ENCODE measurements around the gene JCAD.

JCAD gene

DNA sequence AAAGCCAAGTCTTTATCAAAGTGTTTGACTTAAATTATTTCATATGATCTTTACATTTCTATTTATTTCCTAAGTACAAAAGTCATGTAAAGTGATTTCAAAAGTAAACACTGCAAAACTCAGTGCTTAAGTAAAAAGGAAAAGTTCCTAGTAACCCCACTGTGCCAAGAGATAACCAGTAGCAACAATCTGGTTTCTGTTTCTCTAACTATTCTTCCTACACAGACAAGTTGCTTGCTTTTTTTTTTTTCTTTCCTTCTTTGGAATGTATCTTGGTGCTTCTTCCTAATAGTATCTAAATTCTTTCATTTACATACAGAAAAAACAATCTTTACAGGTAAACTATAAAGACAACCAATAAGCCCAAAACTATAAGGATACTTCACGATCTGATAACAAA lies 3.1 kb downstream of the JCAD start:
- DNase-seq (ENCODE audit: low read depth), result no peak
- no peak overlapping the region for H3K4me3 ChIP-seq (ENCODE audit: low read depth, low read length)

DNA sequence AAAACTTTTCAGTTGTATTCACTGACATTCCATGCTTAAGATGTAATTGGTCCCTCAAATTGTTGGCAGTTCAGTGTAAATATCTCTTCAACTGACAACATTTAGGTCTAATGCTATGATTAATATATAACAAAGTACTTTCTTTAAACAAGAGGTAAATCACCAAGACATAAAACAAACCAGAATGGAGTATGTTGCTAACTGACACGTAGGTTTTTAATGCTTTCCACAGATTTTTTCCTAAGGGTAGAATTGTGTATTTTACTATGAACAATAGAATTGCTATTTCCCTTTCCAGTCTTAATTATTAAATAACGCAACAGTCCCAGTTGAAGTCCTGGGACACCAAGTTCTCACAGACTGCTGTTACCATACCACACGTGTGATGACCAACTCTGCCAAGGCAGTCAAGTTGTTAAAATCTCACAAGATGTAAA lies 4.1 kb downstream of the JCAD start:
- no peak for DNase-seq (ENCODE audit: low read depth)
- TF ChIP-seq, protein P1, sequence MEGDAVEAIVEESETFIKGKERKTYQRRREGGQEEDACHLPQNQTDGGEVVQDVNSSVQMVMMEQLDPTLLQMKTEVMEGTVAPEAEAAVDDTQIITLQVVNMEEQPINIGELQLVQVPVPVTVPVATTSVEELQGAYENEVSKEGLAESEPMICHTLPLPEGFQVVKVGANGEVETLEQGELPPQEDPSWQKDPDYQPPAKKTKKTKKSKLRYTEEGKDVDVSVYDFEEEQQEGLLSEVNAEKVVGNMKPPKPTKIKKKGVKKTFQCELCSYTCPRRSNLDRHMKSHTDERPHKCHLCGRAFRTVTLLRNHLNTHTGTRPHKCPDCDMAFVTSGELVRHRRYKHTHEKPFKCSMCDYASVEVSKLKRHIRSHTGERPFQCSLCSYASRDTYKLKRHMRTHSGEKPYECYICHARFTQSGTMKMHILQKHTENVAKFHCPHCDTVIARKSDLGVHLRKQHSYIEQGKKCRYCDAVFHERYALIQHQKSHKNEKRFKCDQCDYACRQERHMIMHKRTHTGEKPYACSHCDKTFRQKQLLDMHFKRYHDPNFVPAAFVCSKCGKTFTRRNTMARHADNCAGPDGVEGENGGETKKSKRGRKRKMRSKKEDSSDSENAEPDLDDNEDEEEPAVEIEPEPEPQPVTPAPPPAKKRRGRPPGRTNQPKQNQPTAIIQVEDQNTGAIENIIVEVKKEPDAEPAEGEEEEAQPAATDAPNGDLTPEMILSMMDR (IDR thresholded peaks at IDR 0.05; ENCODE audit: control insufficient read depth, extremely low read depth, insufficient read depth), result no peak
- H3K4me3 ChIP-seq (ENCODE audit: low read depth, low read length), result no peak overlapping the region

More for the DNA sequence above, 3.1 kb downstream of the JCAD start:
- TF ChIP-seq, protein P1 (IDR thresholded peaks at IDR 0.05; ENCODE audit: control insufficient read depth, extremely low read depth, insufficient read depth), result no peak

DNA sequence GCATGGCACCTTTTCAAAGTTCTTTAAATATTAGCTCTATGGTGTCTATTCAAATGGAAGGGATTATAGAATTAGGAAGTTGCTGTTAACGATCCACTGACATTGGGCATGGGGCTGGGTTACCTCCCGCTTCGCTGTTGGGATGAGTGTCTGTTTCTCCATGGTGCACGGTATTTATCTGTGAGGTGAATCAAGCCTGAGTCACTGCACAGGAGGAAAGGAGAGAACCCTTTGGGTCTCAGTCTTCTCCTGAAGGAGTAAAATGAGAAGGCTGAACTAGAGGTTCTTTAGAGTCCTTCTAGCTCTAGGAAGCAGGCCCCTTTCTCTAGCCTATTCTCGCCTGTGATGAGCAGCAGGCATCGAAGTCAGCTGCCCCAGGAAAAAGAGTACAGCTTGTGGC lies 7.3 kb downstream of the JCAD start:
- TF ChIP-seq, protein P1 (IDR thresholded peaks at IDR 0.05; ENCODE audit: control insufficient read depth, extremely low read depth, insufficient read depth), result no peak
- DNase-seq (ENCODE audit: low read depth), result no peak
- no peak overlapping the region for H3K4me3 ChIP-seq (ENCODE audit: low read depth, low read length)

DNA sequence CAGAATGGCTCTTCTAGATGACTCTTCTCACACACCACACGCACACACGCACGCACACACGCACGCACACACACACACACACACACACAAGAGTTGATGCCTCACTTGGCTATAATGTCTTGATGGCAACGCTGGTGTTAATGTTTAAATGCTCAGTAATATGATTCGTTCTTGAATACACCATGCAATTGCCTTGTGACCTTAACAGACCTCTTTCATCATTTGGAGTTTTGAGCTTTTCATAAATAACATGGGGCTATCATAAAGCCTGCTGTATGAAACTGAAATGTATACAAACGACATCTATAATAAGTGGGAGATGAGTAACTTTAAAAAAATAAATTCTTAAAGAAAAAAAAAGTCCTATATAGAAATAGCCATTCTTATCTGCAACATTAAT lies 8.2 kb downstream of the JCAD start:
- TF ChIP-seq, protein P1 (IDR thresholded peaks at IDR 0.05; ENCODE audit: control insufficient read depth, extremely low read depth, insufficient read depth), result no peak
- DNase-seq (ENCODE audit: low read depth), result no peak
- H3K4me3 ChIP-seq (ENCODE audit: low read depth, low read length), result no peak overlapping the region

DNA sequence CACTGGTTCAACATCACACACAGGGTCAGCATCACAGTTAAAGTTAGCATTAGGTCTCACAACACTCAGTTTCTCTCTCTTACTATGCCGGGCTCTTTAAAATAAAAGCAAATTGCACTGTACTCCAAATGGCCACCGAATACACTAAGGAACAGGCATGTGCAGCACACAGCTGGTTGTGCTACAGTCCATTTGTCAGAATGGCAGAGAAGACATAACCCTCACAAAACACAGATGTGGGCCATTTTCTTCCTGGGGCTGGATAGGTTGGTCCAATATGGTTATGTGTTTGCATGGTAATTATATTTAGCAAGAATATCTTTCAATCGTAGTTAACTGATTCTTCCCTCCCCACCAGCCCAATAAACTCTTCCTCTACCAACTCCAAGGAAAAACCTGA lies 9.0 kb downstream of the JCAD start:
- TF ChIP-seq, protein P1 (IDR thresholded peaks at IDR 0.05; ENCODE audit: control insufficient read depth, extremely low read depth, insufficient read depth), result no peak
- H3K4me3 ChIP-seq (ENCODE audit: low read depth, low read length), result no peak overlapping the region
- DNase-seq (ENCODE audit: low read depth), result no peak

DNA sequence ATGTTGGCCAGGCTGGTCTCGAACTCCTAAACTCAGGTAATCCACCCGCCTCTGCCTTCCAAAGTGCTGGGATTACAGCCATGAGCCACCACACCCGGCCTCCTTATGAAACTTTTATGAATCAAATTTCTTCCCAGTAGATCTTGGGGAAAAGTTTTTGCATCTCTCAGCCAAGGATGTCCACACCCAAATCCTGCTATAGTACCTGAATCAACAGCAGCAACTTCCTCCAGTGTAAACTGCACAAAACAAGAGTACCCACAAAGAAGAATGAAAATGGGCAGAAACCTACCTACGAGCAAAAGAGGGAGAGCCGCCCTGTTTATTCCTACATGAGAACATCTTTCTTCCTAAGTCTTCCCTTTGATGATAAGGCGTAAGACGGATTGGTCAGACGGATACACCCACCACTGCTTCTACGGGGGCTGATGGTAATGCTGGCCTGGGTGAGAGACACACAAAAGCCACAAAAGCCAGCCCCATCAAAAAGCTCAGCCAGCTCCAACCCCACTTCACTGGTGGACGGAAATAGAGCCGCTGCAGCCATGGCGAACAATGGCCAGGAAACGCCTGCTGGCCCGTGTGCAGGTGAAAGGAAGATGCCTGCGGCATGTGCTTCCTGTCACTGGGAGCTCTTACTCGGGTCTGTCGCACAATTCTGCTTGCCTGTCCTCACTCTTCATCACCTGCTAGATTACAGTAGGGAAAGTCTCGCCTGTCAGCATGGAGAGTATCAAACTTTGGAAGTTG lies 10.4 kb downstream of the JCAD start:
- DNase-seq (ENCODE audit: low read depth), result no peak
- H3K4me3 ChIP-seq (ENCODE audit: low read depth, low read length), result no peak overlapping the region
- TF ChIP-seq, protein P1 (IDR thresholded peaks at IDR 0.05; ENCODE audit: control insufficient read depth, extremely low read depth, insufficient read depth), result no peak

All from LNCaP clone FGC (cell line).